ENCODE data around the gene COL27A1.

Gene COL27A1

GRCh38 chr9:114230068-114230467 lies 74.7 kb downstream of the COL27A1 start:
- DNase-seq: no peak

- DNase-seq: no peak
These were observed 75.9 kb downstream of the COL27A1 start for GRCh38 chr9:114231273-114231672.

GRCh38 chr9:114231719-114232449 lies 76.5 kb downstream of the COL27A1 start:
- no peak for DNase-seq

- no peak for DNase-seq
These were observed 78.3 kb downstream of the COL27A1 start for GRCh38 chr9:114233491-114234185.

- DNase-seq: no peak
These were observed 79.8 kb downstream of the COL27A1 start for GRCh38 chr9:114235033-114235661.

- no peak for DNase-seq
These were observed 81.2 kb downstream of the COL27A1 start for GRCh38 chr9:114236391-114237138.

GRCh38 chr9:114237247-114237646 lies 81.9 kb downstream of the COL27A1 start:
- no peak for DNase-seq

GRCh38 chr9:114237781-114238180 lies 82.4 kb downstream of the COL27A1 start:
- DNase-seq: no peak

- no peak for DNase-seq
These were observed 83.1 kb downstream of the COL27A1 start for GRCh38 chr9:114238472-114238871.

- DNase-seq: no peak
These were observed 83.8 kb downstream of the COL27A1 start for GRCh38 chr9:114238891-114239875.

- no peak for DNase-seq
These were observed 84.9 kb downstream of the COL27A1 start for GRCh38 chr9:114240216-114240615.

GRCh38 chr9:114240647-114241558 lies 85.6 kb downstream of the COL27A1 start:
- no peak for DNase-seq

GRCh38 chr9:114242837-114243236 lies 87.5 kb downstream of the COL27A1 start:
- DNase-seq: no peak

- DNase-seq: no peak
These were observed 87.9 kb downstream of the COL27A1 start for GRCh38 chr9:114243240-114243639.

GRCh38 chr9:114244570-114244969 lies 89.2 kb downstream of the COL27A1 start:
- no peak for DNase-seq

- no peak for DNase-seq
These were observed 91.2 kb downstream of the COL27A1 start for GRCh38 chr9:114246558-114246957.

GRCh38 chr9:114247077-114247476 lies 91.7 kb downstream of the COL27A1 start:
- DNase-seq: no peak

- no peak for DNase-seq
These were observed 92.2 kb downstream of the COL27A1 start for GRCh38 chr9:114247491-114247890.

GRCh38 chr9:114248299-114248707 lies 93.0 kb downstream of the COL27A1 start:
- no peak for DNase-seq

GRCh38 chr9:114249424-114250234 lies 94.3 kb downstream of the COL27A1 start:
- DNase-seq: no peak
